Activated CD4-positive, CD25-positive, alpha-beta regulatory T cell treated with anti-CD3 and anti-CD28 coated beads, Interleukin-2, amount 50 U/mL, for 24 hours (primary cell): ENCODE data around the gene HLCS.

Experiments
- ATAC-seq, 2 donors: fragments of 150-1000 bp; cut with Tn5 transposase; one replicate each; pipeline ENCODE4 v1.10.0; 2021; ENCODE audit warnings: mild to moderate bottlenecking in 1 of 2, moderate library complexity in 1 of 2

HLCS gene

GRCh38 chr21:36914244-36915013 lies 52.0 kb downstream of the HLCS start:
- no peak for ATAC-seq

GRCh38 chr21:36913247-36914169 lies 53.0 kb downstream of the HLCS start:
- no peak for ATAC-seq

- no peak for ATAC-seq
Measured at GRCh38 chr21:36910581-36911307, 55.7 kb downstream of the HLCS start.

GRCh38 chr21:36909901-36910561 lies 56.4 kb downstream of the HLCS start:
- ATAC-seq, result peak; percentile 85 to 88

- peak; percentile 69 to 71 for ATAC-seq
Measured at GRCh38 chr21:36909423-36909822, 57.0 kb downstream of the HLCS start.

- no peak for ATAC-seq
Measured at GRCh38 chr21:36908260-36908908, 58.1 kb downstream of the HLCS start.

- peak; percentile 88 to 91 for ATAC-seq
Measured at GRCh38 chr21:36904093-36904666, 62.3 kb downstream of the HLCS start.

GRCh38 chr21:36902793-36903192 lies 63.7 kb downstream of the HLCS start:
- peak in 1 of 2 donors; percentile 33 for ATAC-seq

- no peak for ATAC-seq
Measured at GRCh38 chr21:36902331-36902730, 64.1 kb downstream of the HLCS start.

GRCh38 chr21:36901575-36901974 lies 64.9 kb downstream of the HLCS start:
- ATAC-seq, result no peak

- no peak for ATAC-seq
Measured at GRCh38 chr21:36893581-36893980, 72.9 kb downstream of the HLCS start.

GRCh38 chr21:36892201-36892600 lies 74.3 kb downstream of the HLCS start:
- ATAC-seq, result no peak

GRCh38 chr21:36891692-36892091 lies 74.8 kb downstream of the HLCS start:
- no peak for ATAC-seq

GRCh38 chr21:36891121-36891520 lies 75.3 kb downstream of the HLCS start:
- ATAC-seq, result no peak

- no peak for ATAC-seq
Measured at GRCh38 chr21:36890086-36890485, 76.4 kb downstream of the HLCS start.

GRCh38 chr21:36889401-36889800 lies 77.1 kb downstream of the HLCS start:
- no peak for ATAC-seq

GRCh38 chr21:36888466-36888865 lies 78.0 kb downstream of the HLCS start:
- no peak for ATAC-seq

- ATAC-seq, result no peak
Measured at GRCh38 chr21:36887963-36888362, 78.5 kb downstream of the HLCS start.

- no peak for ATAC-seq
Measured at GRCh38 chr21:36883532-36884486, 82.7 kb downstream of the HLCS start.

- ATAC-seq, result no peak
Measured at GRCh38 chr21:36882776-36883175, 83.7 kb downstream of the HLCS start.
